Measurements from ENCODE around the gene SDF2.
"Not testable (repeated sequence)": the region's sequence is repeated elsewhere in the genome, so short reads cannot be mapped to it uniquely, and the experiment has no call there.

DNA sequence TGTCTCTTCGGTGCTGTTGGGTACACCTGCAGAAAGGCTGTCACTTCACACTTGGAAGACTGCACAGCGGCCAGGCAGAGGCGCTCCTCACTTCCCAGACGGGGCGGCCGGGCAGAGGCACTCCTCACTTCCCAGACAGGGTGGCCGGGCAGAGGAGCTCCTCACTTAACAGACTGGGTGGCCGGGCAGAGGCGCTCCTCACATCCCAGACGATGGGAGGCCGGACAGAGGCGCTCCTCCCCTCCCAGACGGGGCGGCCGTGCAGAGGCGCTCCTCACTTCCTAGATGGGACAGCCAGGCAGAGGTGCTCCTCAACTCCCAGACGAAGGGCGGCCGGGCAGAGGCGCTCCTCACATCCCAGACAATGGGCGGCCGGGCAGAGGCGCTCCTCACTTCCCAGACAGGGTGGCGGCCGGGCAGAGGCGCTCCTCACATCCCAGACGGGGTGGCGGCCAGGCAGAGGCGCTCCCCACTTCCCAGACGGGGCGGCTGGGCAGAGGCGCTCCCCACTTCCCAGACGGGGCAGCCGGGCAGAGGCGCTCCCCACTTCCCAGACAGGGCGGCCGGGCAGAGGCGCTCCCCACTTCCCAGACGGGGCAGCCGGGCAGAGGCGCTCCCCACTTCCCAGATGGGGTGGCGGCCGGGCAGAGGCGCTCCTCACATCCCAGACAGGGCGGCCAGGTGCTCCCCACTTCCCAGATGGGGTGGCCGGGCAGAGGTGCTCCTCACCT is 2.8 kb downstream of the SDF2 start:
- TF ChIP-seq EZH2phosphoT487 (IDR thresholded peaks at IDR 0.05; ENCODE audit: low read length); EZH2 (optimal IDR thresholded peaks at IDR 0.05; ENCODE audit: low read depth, low read length): not testable (repeated sequence)
